Smooth muscle cell (in vitro differentiated cells): ENCODE data around the gene RTL9. TPM values are rescaled to one million over a fixed set of nuclear protein-coding genes. Genes with fewer than 3 reads are reported as not detected.
A peak's percentile ranks its signal among the peaks of the same experiment; 100 is the strongest.

Source experiments
- DNase-seq: peaks from one replicate; lab custom pipeline; 2025; ENCODE audit not compliant: unreplicated experiment; lab: John Stamatoyannopoulos, UW
- H2AFZ ChIP-seq: fragments of 200-600 bp; sonication (generic); 2 replicates; pipeline ENCODE4 v1.6.0; 2016; ENCODE audit warnings: antibody characterized with exemption, low read depth, mild to moderate bottlenecking
- H3F3A ChIP-seq: fragments of 200-600 bp; sonication (generic); 2 replicates; pipeline ENCODE4 v1.6.0; 2017; ENCODE audit warnings: antibody characterized with exemption, low read depth
- H3K27ac ChIP-seq: fragments of 200-600 bp; sonication (generic); 2 replicates; pipeline ENCODE4 v1.5.1; 2016; ENCODE audit warnings: low read depth, mild to moderate bottlenecking
- H3K27me3 ChIP-seq: fragments of 200-600 bp; sonication (generic); 2 replicates; pipeline ENCODE4 v1.6.1; 2016; ENCODE audit warnings: low read depth, mild to moderate bottlenecking
- H3K36me3 ChIP-seq: fragments of 200-600 bp; sonication (generic); 2 replicates; pipeline ENCODE4 v1.5.1; 2016; ENCODE audit warnings: low read depth
- H3K4me1 ChIP-seq: fragments of 200-600 bp; sonication (generic); 2 replicates; pipeline ENCODE4 v1.5.1; 2016; ENCODE audit warnings: low read depth
- H3K4me2 ChIP-seq: fragments of 200-600 bp; sonication (generic); 2 replicates; pipeline ENCODE4 v1.6.0; 2016; ENCODE audit warnings: mild to moderate bottlenecking
- H3K4me3 ChIP-seq: fragments of 200-600 bp; sonication (generic); 2 replicates; pipeline ENCODE4 v1.5.1; 2016; ENCODE audit warnings: mild to moderate bottlenecking
- H3K79me2 ChIP-seq: fragments of 200-600 bp; sonication (generic); 2 replicates; pipeline ENCODE4 v1.6.0; 2016; ENCODE audit warnings: low read depth, mild to moderate bottlenecking
- H3K9ac ChIP-seq: fragments of 200-600 bp; sonication (generic); 2 replicates; pipeline ENCODE4 v1.6.0; 2016; ENCODE audit warnings: low read depth
- H3K9me3 ChIP-seq: fragments of 200-600 bp; sonication (generic); replicated peaks from 2 replicates; pipeline ENCODE4 v1.5.1; 2016; ENCODE audit warnings: low read depth
- H4K20me1 ChIP-seq: fragments of 200-600 bp; sonication (generic); 2 replicates; pipeline ENCODE4 v1.6.0; 2016; ENCODE audit warnings: low read depth
- WGBS: methylation state at CpG from one replicate; pipeline ENCODE4 v1.1.7; 2016; ENCODE audit warnings: low lambda C conversion rate; 5-methylcytosine and 5-hydroxymethylcytosine counted together
- polyA plus RNA-seq: library from polyadenylated mRNA; unstranded; fragments of >200 nt; fragmentation: Nextera tagmentation; extraction: Ambion mirVana; gene quantifications from 2 replicates; pipeline ENCODE4 v1.2.1, GENCODE V29; 2016
- total RNA-seq: library from RNA; depleted of rRNA; stranded (reverse); fragments of >200 nt; gene quantifications from 2 replicates; pipeline ENCODE4 v1.2.3, GENCODE V29; 2014
- TF ChIP-seq, protein P1 (sequence below): fragments of 200-600 bp; sonication (generic); IDR thresholded peaks from 2 replicates; pipeline ENCODE4 v1.5.1; 2017; ENCODE audit warnings: borderline replicate concordance, mild to moderate bottlenecking, antibody characterized with exemption; ENCODE audit not compliant: insufficient read depth, poor library complexity, severe bottlenecking

The RTL9 gene
- total and polyA plus RNA-seq, 2 experiments from 2014 or later: 0.49 TPM; not detected in 1

DNA sequence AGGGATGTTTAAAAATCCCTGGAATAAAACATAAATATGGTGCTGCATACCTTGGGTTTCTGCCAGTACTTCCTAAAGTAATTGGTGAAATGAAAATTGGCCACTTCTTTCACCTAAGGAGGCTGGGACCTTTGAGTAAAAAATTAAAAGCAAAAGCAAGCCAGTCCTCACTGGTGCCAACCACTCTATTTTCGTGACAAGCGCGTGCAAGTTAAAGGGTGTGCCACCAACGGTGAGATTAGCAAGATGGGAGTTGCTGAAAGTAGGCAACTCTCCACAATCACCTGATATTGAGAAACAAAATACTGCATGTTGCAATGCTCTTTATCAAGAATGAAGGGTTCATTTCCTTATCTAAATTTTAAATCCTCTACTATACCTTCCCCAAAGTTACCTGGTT is 19.7 kb upstream of the RTL9 start:
- Histone ChIP-seq H4K20me1 (no peaks in the 10 kb centered on the region), H3K4me2 (no peak overlapping the region)

DNA sequence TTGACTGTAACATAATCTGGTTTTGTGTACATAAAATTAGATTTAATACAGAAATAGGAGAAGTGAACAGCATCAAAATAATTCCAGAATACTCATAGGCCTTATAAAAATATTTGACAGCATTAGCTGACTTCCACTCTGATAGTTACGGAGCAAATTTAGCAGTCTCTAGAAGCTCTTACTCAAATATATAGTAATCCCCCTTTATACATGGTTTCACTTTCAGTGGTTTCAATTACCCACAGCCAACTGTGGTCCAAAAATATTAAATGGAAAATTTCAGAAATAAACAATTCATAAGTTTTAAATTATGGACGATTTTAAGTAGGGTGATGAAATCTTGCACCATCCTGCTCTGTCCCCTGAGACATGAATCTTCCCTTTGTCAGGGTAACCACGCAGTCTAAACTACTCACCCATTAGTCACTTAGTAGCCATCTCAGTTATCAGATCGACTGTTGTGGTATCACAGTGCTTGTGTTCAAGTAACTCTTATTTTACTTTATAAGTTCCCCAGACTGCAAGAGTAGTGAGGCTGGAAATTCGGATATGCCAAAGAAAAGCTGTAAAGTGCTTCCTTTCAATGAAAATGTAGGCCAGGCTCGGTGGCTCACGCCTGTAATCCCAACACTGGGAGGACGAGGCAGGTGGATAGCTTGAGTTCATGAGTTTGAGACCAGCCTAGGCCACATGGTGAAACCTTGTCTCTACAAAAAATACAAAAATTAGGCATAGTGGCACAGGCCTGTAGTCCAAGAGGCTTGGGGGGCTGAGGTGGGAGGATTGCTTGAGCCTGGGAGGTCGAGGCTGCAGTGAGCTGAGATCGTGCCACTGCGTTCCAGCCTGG is 17.2 kb upstream of the RTL9 start:
- H3F3A ChIP-seq: no peaks in the 10 kb centered on the region
- H3K9me3 ChIP-seq: no peaks in the 10 kb centered on the region
- H3K4me2 ChIP-seq: peak overlapping the region; percentile 45
- no peaks in the 10 kb centered on the region for H3K79me2 ChIP-seq
- H3K4me3 ChIP-seq: no peak overlapping the region
- H3K27me3 ChIP-seq: no peaks in the 10 kb centered on the region
- H3K9ac ChIP-seq: peak overlapping the region; percentile 75
- no peak for DNase-seq
- H3K36me3 ChIP-seq: no peaks in the 10 kb centered on the region
- 52% methylated on average over 11 of the region's 11 CpGs for WGBS
- TF ChIP-seq, protein P1, sequence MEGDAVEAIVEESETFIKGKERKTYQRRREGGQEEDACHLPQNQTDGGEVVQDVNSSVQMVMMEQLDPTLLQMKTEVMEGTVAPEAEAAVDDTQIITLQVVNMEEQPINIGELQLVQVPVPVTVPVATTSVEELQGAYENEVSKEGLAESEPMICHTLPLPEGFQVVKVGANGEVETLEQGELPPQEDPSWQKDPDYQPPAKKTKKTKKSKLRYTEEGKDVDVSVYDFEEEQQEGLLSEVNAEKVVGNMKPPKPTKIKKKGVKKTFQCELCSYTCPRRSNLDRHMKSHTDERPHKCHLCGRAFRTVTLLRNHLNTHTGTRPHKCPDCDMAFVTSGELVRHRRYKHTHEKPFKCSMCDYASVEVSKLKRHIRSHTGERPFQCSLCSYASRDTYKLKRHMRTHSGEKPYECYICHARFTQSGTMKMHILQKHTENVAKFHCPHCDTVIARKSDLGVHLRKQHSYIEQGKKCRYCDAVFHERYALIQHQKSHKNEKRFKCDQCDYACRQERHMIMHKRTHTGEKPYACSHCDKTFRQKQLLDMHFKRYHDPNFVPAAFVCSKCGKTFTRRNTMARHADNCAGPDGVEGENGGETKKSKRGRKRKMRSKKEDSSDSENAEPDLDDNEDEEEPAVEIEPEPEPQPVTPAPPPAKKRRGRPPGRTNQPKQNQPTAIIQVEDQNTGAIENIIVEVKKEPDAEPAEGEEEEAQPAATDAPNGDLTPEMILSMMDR: no peak
- peak overlapping the region; percentile 93 for H3K27ac ChIP-seq
- H3K4me1 ChIP-seq: no peaks in the 10 kb centered on the region
- H4K20me1 ChIP-seq: no peaks in the 10 kb centered on the region
- no peak overlapping the region for H2AFZ ChIP-seq

More for the DNA sequence above, 19.7 kb upstream of the RTL9 start:
- WGBS: 86% methylated on average over 4 of the region's 4 CpGs
- H2AFZ ChIP-seq: no peak overlapping the region
- DNase-seq: no peak
- H3K27me3 ChIP-seq: no peaks in the 10 kb centered on the region
- no peaks in the 10 kb centered on the region for H3K36me3 ChIP-seq
- no peaks in the 10 kb centered on the region for H3K79me2 ChIP-seq
- H3K9me3 ChIP-seq: no peaks in the 10 kb centered on the region
- H3F3A ChIP-seq: no peaks in the 10 kb centered on the region
- H3K27ac ChIP-seq: no peak overlapping the region
- H3K9ac ChIP-seq: no peak overlapping the region
- TF ChIP-seq, protein P1: no peak
- H3K4me1 ChIP-seq: no peaks in the 10 kb centered on the region
- H3K4me3 ChIP-seq: no peak overlapping the region

DNA sequence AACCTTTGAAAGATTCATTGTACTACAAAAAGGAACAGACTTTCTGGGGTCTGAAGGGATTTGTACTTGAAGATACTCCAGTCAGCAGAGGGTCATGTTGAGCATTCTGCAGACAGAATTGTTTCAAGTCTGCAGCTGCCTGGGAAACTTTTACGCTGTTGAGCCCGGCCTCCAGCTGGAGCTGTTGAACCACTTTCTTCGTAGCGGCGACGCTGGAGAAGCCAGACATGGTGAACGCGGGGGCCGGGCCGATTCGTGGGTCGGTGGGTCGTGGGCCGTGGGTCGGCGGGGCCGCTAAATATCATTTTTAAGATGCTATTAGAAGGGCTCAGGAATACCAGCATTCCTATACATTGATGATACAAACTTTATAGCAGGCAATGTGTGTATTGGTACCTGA is 12.0 kb upstream of the RTL9 start:
- DNase-seq: no peak
- Histone ChIP-seq H3K36me3 (no peaks in the 10 kb centered on the region), H4K20me1 (no peaks in the 10 kb centered on the region), H3K4me2 (no peak overlapping the region), H3K79me2 (no peaks in the 10 kb centered on the region), H3K9ac (no peak overlapping the region), H3K9me3 (no peaks in the 10 kb centered on the region), H3K4me3 (no peak overlapping the region), H3K27me3 (no peaks in the 10 kb centered on the region), H3K4me1 (no peaks in the 10 kb centered on the region), H2AFZ (no peak overlapping the region), H3F3A (no peaks in the 10 kb centered on the region), H3K27ac (no peak overlapping the region)
- 60% methylated on average over 17 of the region's 17 CpGs for WGBS
- TF ChIP-seq, protein P1: no peak

- Histone ChIP-seq H3F3A (no peaks in the 10 kb centered on the region), H3K79me2 (no peaks in the 10 kb centered on the region), H4K20me1 (no peaks in the 10 kb centered on the region), H3K9ac (no peak overlapping the region), H3K4me3 (no peak overlapping the region), H3K27me3 (no peaks in the 10 kb centered on the region), H3K4me1 (no peaks in the 10 kb centered on the region), H3K27ac (no peak overlapping the region), H3K36me3 (no peaks in the 10 kb centered on the region), H3K9me3 (no peaks in the 10 kb centered on the region), H3K4me2 (no peak overlapping the region), H2AFZ (no peak overlapping the region)
- WGBS: 29% methylated on average over 1 of the region's 1 CpG
- TF ChIP-seq, protein P1: no peak
- no peak for DNase-seq
These were observed 625 bp downstream of the RTL9 start for GRCh38 chrX:110359273-110359672.
